GM19463 (cell line): ENCODE results near the gene SBNO2.
A peak's percentile ranks its signal among the peaks of the same experiment; 100 is the strongest.

Experiments used
- ATAC-seq: cut with Tn5 transposase; IDR thresholded peaks from one replicate; pipeline ENCODE4 v1.9.1; 2021; ENCODE audit warnings: mild to moderate bottlenecking, moderate library complexity; ENCODE audit not compliant: unreplicated experiment

Gene SBNO2

DNA sequence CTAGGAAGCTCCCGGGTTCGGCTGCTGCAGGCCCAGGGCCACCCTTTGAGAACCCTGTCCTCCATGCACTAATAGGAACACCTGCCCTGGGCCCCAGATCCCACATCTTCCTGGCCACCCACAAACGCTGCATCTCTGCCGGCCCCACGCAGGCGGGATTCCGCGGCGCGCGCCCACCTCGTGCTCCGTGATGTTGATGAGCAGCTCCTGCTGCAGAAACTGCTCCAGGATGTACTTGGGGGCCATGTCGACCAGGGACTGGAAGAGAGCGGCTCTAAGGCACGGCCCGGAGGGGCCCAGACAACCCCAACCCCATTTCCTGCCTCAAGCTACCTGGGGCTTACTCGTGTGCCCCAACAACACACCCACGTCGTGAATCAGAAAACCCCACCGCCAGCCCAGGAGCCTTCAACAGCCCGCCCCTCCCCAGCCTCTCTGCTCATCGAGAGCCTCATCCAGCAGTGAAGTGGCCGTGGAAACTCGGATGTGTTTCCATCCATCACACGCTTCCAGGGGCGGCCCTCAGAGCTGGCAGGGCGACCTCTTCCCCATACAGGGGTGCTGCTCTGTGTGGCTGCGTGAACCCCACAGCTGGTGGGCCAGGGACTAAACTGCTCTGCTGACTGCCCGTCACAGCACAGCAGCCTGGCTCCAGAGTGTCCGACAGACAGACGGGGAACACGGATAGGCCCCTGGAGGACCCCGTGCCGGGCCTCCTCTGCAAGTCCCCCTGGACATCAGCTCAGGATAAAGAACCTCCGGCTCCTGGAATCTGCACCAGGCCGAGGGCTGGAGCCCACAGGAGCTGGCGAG lies 83.1 kb downstream of the SBNO2 start:
- no peak for ATAC-seq

GRCh38 chr19:1089891-1090290 lies 84.2 kb downstream of the SBNO2 start:
- ATAC-seq = no peak

DNA sequence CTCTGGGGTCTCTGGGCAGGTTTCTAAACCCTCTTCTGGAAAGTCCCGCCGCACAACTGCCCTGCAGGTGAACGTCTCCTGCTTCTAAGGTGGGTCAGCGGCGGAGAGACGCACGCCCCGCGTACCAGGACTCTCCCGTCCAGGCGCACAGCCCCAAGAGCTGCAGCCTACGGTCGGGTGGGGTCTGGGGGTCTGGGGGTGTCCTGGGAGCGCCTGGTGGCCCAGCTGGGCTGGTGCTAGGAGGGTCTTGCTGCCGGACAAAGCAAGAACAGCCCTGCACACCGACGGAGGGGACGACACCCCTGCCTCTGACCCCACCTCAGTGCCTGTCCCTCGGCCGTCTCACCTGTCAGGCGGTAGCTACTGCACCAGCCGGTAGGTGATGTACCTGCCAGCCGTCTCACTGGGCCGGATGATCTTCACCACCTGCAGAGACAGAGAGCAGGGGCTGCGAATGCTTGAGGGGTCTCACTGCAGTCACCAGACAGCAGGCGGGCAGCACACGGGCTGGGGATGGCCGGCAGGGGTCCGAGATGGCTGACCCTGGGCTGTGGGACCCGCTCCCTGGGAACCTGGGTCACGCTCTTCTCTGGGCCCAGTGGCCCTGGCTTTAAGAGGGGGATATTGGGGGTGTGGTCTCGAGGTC lies 84.8 kb downstream of the SBNO2 start:
- no peak for ATAC-seq

DNA sequence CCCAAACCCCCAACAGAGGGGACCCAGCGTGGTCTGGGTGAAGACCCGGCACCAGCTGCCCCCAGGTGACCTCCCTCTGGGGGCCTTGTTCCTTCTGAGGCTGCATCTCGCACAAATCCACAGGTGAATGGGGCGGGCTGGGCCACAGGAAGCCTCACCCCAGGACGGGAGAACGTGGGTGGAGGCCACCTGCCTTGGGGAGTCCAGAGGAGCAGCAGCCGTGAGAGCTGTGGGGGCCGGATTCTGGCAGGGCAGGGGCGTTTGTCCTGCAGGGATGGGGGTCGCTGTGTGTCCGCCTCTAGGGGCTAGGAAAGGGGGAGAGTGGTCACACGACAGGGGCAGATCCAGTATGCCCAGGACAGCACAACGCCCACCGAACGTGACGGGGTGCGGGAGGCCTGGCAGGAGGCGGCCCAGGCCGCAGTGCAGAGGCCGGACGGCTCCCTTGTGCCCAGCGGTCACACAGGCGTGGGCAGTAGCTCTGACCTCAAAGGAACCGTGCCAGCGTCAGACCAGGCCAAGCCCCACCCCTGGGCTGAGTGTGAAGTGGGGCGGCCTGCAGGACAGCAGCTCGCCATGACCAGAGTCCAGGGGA lies 85.6 kb downstream of the SBNO2 start:
- no peak for ATAC-seq

DNA sequence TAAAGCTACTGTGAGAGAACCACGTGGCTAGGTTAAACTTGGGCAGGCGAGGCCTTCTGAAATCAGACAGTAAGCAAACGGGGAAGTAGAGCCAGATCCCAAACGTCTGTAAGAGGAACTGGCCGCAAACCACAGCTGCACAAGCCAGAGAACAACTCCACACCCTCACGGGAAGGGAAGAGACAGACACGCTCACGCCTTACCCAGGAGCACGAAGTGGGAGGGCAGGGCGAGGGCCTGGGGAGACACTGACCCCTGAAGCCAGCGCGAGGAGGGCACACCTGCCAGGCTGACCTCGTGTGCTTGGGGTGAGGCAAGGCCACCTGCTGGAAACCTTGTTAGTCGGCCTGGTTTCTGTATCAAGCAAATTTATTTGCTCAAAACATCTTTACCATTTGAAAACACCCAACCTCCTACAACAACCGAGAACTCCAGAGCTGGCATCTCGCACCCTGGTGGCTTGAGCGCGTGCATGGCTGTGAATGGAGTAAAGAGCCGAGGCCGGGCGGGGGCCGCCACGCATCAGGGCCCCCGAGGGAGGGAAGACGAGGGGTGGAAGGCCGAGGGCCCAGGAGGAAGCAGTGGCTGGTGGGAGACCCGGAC lies 86.2 kb downstream of the SBNO2 start:
- ATAC-seq = no peak

GRCh38 chr19:1086613-1087012 lies 87.5 kb downstream of the SBNO2 start:
- ATAC-seq = no peak

- ATAC-seq = no peak
These were observed 88.2 kb downstream of the SBNO2 start for GRCh38 chr19:1085676-1086442.

GRCh38 chr19:1085053-1085658 lies 88.9 kb downstream of the SBNO2 start:
- ATAC-seq = no peak

GRCh38 chr19:1084024-1084868 lies 89.8 kb downstream of the SBNO2 start:
- ATAC-seq = no peak

- no peak for ATAC-seq
These were observed 90.9 kb downstream of the SBNO2 start for GRCh38 chr19:1082928-1083816.

DNA sequence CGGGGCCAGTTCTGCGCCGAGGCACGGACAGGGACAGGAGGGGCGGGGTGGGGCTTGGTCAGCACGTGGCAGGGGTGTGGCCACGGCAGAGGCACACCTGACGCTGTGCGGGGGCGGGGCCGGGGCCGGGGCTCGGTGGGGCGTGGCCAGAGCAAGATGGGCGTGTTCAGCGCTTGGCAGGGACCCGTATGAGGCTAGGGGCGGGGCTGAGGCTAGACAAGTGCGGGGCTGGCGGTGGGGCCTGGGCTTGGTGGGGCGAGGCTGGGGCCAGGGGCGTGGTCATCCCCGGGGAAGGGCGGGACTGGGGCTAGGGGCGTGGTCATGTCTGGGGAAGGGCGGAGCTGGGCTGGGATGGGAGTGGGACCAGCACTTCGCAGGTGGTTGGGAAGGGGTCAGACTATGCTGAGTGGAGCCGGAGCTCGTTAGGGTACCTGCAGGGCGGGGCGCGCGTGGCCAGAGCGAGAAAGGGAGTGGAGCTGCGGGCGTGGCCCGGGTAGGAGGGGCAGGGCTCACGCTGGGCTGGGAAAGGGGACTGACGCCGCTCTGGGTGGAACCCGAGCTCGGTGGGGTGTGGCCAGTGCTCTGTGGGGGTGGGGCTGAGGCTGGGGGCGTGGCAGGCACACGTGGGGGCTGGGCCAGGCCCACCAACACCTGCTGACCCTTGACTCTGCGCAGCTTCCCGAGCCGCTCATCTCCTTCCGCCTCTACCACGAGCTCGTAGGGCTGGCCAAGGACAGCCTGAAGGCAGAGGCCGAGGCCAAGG lies 91.7 kb downstream of the SBNO2 start:
- ATAC-seq = no peak

- no peak for ATAC-seq
These were observed 92.5 kb downstream of the SBNO2 start for GRCh38 chr19:1081301-1082164.

GRCh38 chr19:1080360-1081161 lies 93.5 kb downstream of the SBNO2 start:
- no peak for ATAC-seq

DNA sequence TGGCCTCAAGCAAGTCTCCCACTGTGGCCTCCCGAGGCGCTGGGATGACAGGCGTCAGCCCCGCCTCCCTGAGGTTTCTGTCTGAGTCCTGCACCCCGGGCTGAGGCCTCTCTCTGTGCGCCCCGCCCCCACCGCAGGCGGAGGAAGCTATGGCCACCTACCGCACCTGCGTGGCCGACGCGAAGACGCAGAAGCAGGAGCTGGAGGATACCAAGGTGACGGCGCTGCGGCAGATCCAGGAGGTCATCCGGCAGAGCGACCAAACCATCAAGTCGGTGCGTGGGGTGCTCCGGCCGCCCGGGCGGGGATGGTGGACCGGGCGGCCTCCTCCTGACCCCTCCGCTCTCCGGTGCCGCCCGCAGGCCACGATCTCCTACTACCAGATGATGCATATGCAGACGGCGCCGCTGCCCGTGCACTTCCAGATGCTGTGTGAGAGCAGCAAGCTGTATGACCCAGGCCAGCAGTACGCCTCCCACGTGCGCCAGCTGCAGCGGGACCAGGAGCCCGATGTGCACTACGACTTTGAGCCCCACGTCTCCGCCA lies 94.4 kb downstream of the SBNO2 start:
- ATAC-seq = no peak

DNA sequence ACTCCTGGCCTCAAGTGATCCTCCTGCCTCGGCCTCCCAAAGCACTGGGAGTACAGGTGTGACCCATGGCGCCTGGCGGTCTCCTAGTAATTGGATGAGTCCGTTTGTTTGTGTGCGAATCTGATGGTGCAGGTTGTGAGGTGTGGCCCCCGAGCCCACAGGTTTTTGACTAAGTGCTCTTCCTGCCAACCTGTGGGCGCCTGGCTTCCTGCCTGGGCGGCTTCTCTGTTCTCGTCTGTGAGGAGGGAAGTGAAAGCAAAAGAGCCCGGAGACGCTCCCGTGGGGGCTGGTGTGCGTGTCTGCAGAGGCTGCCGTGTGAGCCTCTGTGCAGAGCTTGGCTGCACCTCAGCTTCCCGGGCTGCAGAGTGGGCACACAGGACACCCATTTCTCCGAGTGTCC lies 97.1 kb downstream of the SBNO2 start:
- peak; percentile 73 for ATAC-seq

DNA sequence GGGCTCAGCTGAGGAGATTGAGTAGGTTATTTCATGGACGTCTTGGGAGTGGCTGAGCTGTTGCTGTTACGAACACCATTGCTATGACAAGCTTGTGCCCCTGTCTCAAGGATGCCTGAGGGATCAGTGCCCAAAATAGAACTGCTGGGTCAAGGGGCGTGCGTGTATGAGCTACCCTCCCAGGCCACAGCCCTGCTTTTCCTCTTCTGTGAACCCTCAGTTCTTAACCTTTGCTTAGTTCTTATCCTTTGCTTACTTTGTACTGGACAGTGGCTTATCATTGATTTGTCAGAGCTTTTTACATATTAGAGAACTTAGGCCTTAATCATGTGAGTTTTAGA lies 98.1 kb downstream of the SBNO2 start:
- no peak for ATAC-seq
